Transverse colon (tissue), 4 donors: Measurements from ENCODE around the gene PNRC1. TPM values are rescaled to one million over a fixed set of nuclear protein-coding genes. Genes with fewer than 3 reads are reported as not detected.

Source experiments
- DNase-seq: peaks from one replicate; pipeline ENCODE4 v3.0.0-alpha.2; 2019
- H3K27ac ChIP-seq, 4 donors: fragments of 200-600 bp; sonication (generic); 2 replicates each; pipeline ENCODE4 v1.5.1; 2016 to 2018; ENCODE audit warnings: inconsistent platforms in 4 of 4
- H3K27me3 ChIP-seq: fragments of 200-600 bp; sonication (generic); 2 replicates; pipeline ENCODE4 v1.5.1; 2017; ENCODE audit warnings: inconsistent platforms
- H3K36me3 ChIP-seq, 4 donors: fragments of 200-600 bp; sonication (generic); 2 replicates each; pipeline ENCODE4 v1.5.1; 2017 to 2019; ENCODE audit warnings: inconsistent platforms in 4 of 4
- H3K4me1 ChIP-seq, 4 donors: fragments of 200-600 bp; sonication (generic); 2 replicates each; pipeline ENCODE4 v1.5.1; 2017 to 2020; ENCODE audit warnings: inconsistent platforms in 4 of 4
- H3K4me3 ChIP-seq, 4 donors: fragments of 200-600 bp; sonication (generic); 1 replicate in 1 of 4; 2 replicates in 3 of 4; pipeline versions ENCODE4 v1.5.1 to v1.6.1; 2017 to 2019; ENCODE audit warnings: inconsistent platforms in 4 of 4
- H3K9me3 ChIP-seq, 2 donors: fragments of 200-600 bp; sonication (generic); 2 replicates each; pipeline ENCODE4 v1.5.1; 2017 to 2019; ENCODE audit warnings: inconsistent platforms in 2 of 2
- CTCF ChIP-seq, 5 experiments: fragments of 200-600 bp in 3 of 5; fragments of 450-650 bp in 2 of 5; sonication (generic) in 3 of 5; IDR thresholded peaks; 1 replicate in 2 of 5; 2 replicates in 3 of 5; pipeline ENCODE4 v1.5.1; 2016 to 2017; ENCODE audit warnings: antibody characterized with exemption in 5 of 5, inconsistent platforms in 3 of 5, mild to moderate bottlenecking in 2 of 5, moderate library complexity in 1 of 5
- EP300 ChIP-seq: sonication (generic); formaldehyde crosslinking; IDR thresholded peaks from one replicate; pipeline ENCODE4 v1.6.1; 2017; ENCODE audit warnings: antibody characterized with exemption, low read depth
- POLR2A ChIP-seq: fragments of 450-650 bp; IDR thresholded peaks from one replicate; pipeline ENCODE4 v1.6.1; 2016; ENCODE audit warnings: antibody characterized with exemption, mild to moderate bottlenecking, moderate library complexity
- POLR2AphosphoS5 ChIP-seq, 3 donors: sonication (generic); formaldehyde crosslinking; IDR thresholded peaks; one replicate each; pipeline ENCODE4 v1.6.1; 2016; ENCODE audit warnings: antibody characterized with exemption in 3 of 3
- WGBS, 2 donors: methylation state at CpG; one replicate each; pipeline ENCODE4 v1.1.5; 2018; ENCODE audit warnings: low coverage in 1 of 2; 5-methylcytosine and 5-hydroxymethylcytosine counted together
- in situ Hi-C, 4 donors: fragments of 200-750 bp; cut with MboI; loops; one replicate each; pipeline versions ENCODE4 v1.15.0 to v1.15.1; 2017; ENCODE audit warnings: low sequenced_read_pairs in 3 of 4, low pct_ligation_motif_present in 1 of 4, low pct_unique_long_range_greater_than_20kb in 1 of 4
- intact Hi-C: fragments of 100-400 bp; cut with DNase I; formaldehyde crosslinking; loops from one replicate; pipeline ENCODE4 v1.15.1; 2023; ENCODE audit warnings: low total_unique reads
- total RNA-seq, 4 donors: library from RNA; depleted of rRNA; stranded (reverse); fragments of >200 nt; gene quantifications; one replicate each; pipeline ENCODE4 v1.1.0, GENCODE V29; 2016

Gene PNRC1
- total RNA-seq, 4 donors from 2014 or later: 99.1 to 281 (median 157) TPM

DNA sequence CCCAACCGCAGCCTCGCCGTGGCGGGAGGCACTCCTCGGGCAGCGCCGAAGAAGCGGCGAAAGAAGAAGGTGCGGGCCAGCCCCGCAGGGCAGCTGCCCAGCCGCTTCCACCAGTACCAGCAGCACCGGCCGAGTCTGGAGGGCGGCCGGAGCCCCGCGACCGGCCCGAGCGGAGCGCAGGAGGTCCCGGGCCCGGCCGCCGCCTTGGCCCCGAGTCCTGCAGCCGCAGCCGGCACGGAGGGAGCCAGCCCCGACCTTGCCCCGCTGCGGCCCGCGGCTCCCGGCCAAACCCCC lies 525 bp downstream of the PNRC1 start:
- Histone ChIP-seq H3K27ac (peak overlapping the region; percentile 100), H3K27me3 (no peaks in the 10 kb centered on the region), H3K36me3 (peaks cover 0 to 21% (median 10%) of the 10 kb centered on the region in 4 donors), H3K4me1 (peaks cover 6 to 41% (median 18%) of the 10 kb centered on the region in 4 donors), H3K4me3 (peak overlapping the region; percentile 85 to 99 (median 96)), H3K9me3 (no peaks in the 10 kb centered on the region)
- WGBS, 2 donors: 0% methylated on average over 32 of the region's 36 CpGs; no CpG with 5 or more reads in 1 of the 2 donors
- no peak for DNase-seq
- in situ Hi-C loops: loop anchor here in 1 of 4 donors (10.0 kb wide), 1 partner anchor 274 kb away; the partner anchor contains the start of gene UBE2J1
- intact Hi-C loops: loop anchor here (5.0 kb wide), 1 partner anchor 44 kb away; no protein-coding TSS in a partner anchor
- TF ChIP-seq EP300 (no peak), CTCF (IDR thresholded peaks at IDR 0.05) (peak in 1 of 5 experiments; percentile 8)

- Histone ChIP-seq H3K4me1 (peaks cover 6 to 44% (median 18%) of the 10 kb centered on the region in 4 donors), H3K9me3 (no peaks in the 10 kb centered on the region), H3K36me3 (peaks cover 0 to 21% (median 10%) of the 10 kb centered on the region in 4 donors), H3K27me3 (no peaks in the 10 kb centered on the region), H3K4me3 (peak overlapping the region; percentile 85 to 99 (median 96)), H3K27ac (peak overlapping the region; percentile 100)
- in situ Hi-C loops (loop anchor here in 1 of 4 donors (10.0 kb wide), 1 partner anchor 273 kb away; the partner anchor contains the start of gene UBE2J1), intact Hi-C loops (loop anchor here (1.0 to 5.0 kb wide), 2 partner anchors 36 to 44 kb away; no protein-coding TSS in a partner anchor)
- TF ChIP-seq EP300 (peak; percentile 87), POLR2AphosphoS5 (IDR thresholded peaks at IDR 0.05) (peak; percentile 65 to 90 (median 86)), CTCF (IDR thresholded peaks at IDR 0.05) (no peak), POLR2A (peak; percentile 77)
- WGBS, 2 donors: 0% methylated on average over 5 to 53 of the region's 69 CpGs
- DNase-seq: peak; percentile 99
These were observed 1.1 kb downstream of the PNRC1 start for GRCh38 chr6:89081423-89082322.

GRCh38 chr6:89082486-89082891 lies 1.9 kb downstream of the PNRC1 start:
- Histone ChIP-seq H3K27ac (peak overlapping the region; percentile 100), H3K36me3 (peaks cover 0 to 21% (median 10%) of the 10 kb centered on the region in 4 donors), H3K9me3 (no peaks in the 10 kb centered on the region), H3K4me1 (peaks cover 6 to 52% (median 18%) of the 10 kb centered on the region in 4 donors), H3K4me3 (peak overlapping the region; percentile 81 to 99 (median 88)), H3K27me3 (no peaks in the 10 kb centered on the region)
- in situ Hi-C loops: loop anchor here in 1 of 4 donors (10.0 kb wide), 1 partner anchor 272 kb away; the partner anchor contains the start of gene UBE2J1
- WGBS, 2 donors: 1% methylated on average over 8 to 9 of the region's 9 CpGs
- no peak for DNase-seq
- intact Hi-C loops: loop anchor here (1.0 to 5.0 kb wide), 2 partner anchors 35 to 45 kb away; no protein-coding TSS in a partner anchor
- TF ChIP-seq POLR2AphosphoS5 (IDR thresholded peaks at IDR 0.05): peak in 2 of 3 donors; percentile 4 to 5
- no peak for TF ChIP-seq EP300

- intact Hi-C loops (loop anchor here (5.0 kb wide), 1 partner anchor 47 kb away; no protein-coding TSS in a partner anchor), in situ Hi-C loops (loop anchor here in 1 of 4 donors (10.0 kb wide), 1 partner anchor 270 kb away; the partner anchor contains the start of gene UBE2J1)
- DNase-seq: no peak
- no peak for TF ChIP-seq POLR2A
- no peak for TF ChIP-seq POLR2AphosphoS5 (IDR thresholded peaks at IDR 0.05)
- no peak for TF ChIP-seq CTCF (IDR thresholded peaks at IDR 0.05)
- TF ChIP-seq EP300: no peak
- Histone ChIP-seq H3K4me3 (no peak overlapping the region), H3K4me1 (peaks cover 6 to 43% (median 12%) of the 10 kb centered on the region in 4 donors), H3K9me3 (no peaks in the 10 kb centered on the region), H3K27ac (peak overlapping the region in 2 of 4 donors; percentile 11 to 38), H3K27me3 (no peaks in the 10 kb centered on the region), H3K36me3 (peaks cover 0 to 21% (median 10%) of the 10 kb centered on the region in 4 donors)
These were observed 4.0 kb downstream of the PNRC1 start for GRCh38 chr6:89084542-89084941.
